ENCODE results near the gene NUDT1.

NUDT1 gene

DNA sequence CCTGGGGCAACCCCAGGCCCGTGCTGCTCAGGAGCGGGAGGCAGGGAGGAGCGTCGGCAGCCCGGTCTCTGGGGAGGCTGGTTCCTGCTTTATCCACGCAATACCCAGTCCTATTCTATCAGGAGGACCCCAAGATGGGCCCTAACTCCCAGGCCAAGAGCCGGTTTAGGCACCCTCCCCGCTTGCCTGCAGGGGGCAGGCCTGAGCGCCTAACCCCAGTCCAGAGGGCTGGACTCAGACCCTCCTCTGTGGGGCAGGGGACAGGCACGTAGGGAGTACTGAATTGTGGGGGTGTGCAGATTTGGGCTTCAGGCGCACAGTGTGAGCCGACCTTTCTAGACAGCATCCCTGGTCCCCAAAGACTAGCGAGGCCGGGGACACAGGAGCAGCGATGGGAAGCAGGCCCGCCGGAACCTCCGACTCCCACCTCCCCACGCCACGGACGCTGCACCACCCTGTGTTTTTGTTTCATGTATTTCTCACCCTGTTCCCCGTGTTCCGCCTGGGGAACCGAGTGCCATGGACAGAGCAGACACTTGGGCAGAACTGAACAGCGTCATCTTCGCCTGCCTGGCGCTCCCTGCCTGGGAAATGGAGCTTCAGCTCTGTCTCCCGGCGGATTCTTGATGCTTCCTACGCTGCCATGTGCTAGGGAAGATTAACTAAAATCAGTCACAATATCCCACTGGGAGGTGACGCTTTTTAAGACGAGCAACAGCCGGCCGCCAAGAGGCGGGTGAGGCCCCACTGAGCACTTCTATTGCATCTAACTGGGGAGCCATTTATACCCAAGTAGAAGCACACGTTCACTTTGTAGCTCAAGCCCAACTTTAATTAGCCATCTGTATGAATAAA, 5.3 kb downstream of the NUDT1 start:
- in situ Hi-C loops (cut with MboI; ENCODE audit: low sequenced_read_pairs), result no loop called here

DNA sequence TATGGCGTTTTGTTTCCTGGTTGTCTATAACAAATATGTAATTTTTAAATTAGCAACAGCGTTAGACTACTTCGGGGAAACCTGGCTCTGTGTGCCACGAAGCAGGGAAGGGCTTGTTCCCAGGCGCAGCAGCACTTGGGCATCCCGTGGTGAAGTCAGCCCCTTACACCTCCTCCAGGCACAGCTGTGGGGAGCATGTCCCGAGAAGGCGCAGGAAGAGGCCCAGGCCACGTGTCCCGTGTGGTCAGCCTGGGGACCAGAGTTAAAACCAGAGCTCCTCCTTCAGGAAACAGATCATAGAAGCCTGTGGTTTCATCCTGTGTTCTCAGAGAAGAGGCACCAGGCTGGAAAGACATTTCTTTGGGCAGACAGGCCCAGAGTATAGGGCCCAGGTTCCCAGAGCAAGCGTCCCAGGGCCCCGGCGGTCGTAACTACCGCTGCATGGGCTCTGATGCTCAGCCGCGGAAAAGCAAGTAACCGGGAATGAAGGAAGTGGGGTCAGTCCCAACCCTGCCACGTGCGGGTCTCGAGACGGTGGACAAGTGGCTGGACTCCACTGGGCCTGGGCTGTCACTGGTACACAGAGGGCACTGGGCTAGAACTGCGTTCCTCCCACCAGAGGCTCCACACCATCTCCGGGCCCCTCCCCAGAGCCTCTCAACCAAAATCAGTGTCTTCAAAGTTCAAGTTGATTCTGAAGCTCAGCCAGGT, 7.1 kb downstream of the NUDT1 start:
- in situ Hi-C loops (cut with MboI; ENCODE audit: low sequenced_read_pairs), result no loop called here

GRCh38 chr7:2249744-2250323, 7.8 kb downstream of the NUDT1 start:
- in situ Hi-C loops (cut with MboI; ENCODE audit: low sequenced_read_pairs), result no loop called here

DNA sequence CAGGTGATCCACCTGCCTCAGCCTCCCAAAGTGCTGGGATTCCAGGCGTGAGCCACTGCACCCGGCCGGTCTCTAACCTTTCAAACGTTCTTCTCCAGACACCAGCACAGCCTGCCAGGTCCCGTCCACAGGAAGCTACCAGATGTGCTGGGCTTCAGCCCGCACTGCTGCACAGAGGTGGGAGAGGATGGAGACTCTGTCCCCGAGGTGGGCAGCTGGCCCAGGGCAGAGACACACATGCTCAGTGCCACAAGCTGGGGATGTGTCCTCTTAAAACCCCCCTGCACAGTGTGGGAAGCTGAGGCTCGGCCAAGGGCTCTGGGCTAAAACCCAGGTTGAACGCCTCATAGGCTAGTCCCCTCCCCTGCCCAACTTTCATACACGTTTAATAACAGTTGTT, 9.4 kb downstream of the NUDT1 start:
- in situ Hi-C loops (cut with MboI; ENCODE audit: low sequenced_read_pairs), result no loop called here

DNA sequence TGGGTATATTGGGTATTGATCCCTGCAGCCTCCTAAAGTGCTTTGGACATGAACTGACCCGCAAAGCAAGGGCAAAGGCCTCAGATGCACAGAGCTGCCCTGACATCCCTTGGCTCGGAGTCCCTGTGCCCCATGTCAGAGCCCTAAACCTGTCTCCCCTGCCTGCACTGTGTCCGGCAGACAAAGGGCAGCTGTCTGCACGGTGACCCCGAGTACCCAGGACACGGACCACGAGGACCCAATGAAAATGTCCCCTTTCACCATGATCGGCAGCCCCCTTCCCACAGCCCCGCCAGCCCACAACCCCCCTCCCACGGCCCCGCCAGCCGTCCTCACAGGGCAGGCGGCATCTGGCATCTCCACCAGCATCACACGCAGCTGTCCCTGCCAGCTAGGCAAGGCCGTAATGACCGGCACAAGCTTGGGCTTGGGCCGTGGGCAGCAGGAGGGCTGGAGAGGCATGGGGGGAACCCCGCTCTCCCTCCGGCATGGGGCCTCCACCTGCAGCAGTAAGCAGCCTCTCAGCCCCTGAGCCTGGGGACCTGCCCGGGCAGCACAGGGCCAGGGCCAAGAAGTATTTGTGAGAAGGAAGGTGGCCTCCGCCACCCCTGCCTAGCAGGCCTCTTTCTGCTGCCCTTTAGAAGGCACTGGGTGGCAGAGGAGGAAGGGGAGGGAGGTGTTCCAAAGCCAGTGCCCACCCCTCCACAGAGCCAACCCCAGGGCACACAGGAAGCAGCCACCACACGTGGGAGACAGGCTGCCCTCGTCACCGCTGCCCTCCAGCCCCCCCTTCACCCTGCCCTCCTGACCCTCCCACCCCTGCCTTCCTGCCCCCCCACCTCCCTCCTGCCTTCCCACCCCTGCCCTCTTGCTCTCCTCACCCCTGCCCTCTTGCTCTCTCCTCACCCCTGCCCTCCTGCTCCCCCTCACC, 10.1 kb downstream of the NUDT1 start:
- in situ Hi-C loops (cut with MboI; ENCODE audit: low sequenced_read_pairs), result no loop called here

DNA sequence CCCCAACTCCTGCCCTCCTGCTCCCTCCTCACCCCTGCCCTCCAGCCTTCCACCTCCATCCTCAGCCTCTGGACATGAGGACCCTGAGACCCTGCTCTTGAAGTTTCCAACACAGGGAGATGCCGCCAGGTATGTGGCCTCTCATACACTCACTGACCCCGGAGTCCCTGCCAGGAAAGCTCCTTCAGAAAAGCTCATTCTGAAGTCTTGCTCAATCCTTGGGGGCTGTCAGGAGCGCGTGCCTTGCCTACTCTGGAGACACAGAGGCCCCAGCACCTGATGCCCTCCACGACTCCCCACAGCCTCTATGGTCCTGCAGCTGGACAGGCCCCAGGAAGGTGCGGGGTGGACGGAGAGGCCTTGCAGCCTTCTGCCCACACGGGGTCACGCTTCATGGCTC, 11.0 kb downstream of the NUDT1 start:
- in situ Hi-C loops (cut with MboI; ENCODE audit: low sequenced_read_pairs), result no loop called here

DNA sequence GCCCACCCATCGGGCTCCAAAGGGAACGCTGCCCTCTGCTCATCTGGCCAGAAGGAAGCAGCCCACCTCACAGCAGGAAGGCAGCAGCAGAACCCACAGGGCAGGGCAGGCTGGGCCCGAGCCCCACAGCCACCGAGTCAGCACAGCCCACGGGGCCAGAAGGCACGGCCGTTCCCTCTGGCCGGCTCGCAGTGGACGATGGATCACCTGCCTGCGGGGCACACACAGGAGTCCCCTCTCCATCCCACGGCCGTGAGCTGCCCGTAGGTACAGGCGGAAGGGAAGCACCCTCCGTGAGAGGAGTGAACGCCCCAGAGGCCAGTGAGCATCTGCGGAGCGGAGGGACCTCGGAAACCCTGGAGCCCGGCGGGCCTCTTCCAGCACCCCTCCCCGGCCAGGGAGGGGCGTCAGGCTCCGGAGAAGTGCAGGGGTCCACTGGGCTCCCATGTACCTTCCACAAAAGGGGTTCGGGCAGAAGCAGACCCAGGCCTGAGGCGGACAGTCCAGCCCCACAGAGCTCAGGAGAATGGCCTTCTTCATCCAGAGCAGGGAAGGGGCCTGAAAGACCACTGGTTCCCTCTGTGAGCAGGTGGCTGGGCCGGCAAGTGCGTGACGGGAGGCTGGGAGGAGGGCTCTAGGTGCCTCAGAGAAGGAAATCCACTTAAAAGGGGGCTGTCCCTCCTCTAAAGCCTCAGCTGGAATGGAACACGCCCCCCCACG, 11.7 kb downstream of the NUDT1 start:
- in situ Hi-C loops (cut with MboI; ENCODE audit: low sequenced_read_pairs), result no loop called here

- in situ Hi-C loops (cut with MboI; ENCODE audit: low sequenced_read_pairs), result no loop called here
Measured at GRCh38 chr7:2254429-2255144, 12.6 kb downstream of the NUDT1 start.

GRCh38 chr7:2255145-2256139, 13.4 kb downstream of the NUDT1 start:
- in situ Hi-C loops (cut with MboI; ENCODE audit: low sequenced_read_pairs), result no loop called here

GRCh38 chr7:2256306-2257045, 14.4 kb downstream of the NUDT1 start:
- in situ Hi-C loops (cut with MboI; ENCODE audit: low sequenced_read_pairs), result no loop called here

GRCh38 chr7:2257046-2257551, 15.1 kb downstream of the NUDT1 start:
- in situ Hi-C loops (cut with MboI; ENCODE audit: low sequenced_read_pairs), result no loop called here

DNA sequence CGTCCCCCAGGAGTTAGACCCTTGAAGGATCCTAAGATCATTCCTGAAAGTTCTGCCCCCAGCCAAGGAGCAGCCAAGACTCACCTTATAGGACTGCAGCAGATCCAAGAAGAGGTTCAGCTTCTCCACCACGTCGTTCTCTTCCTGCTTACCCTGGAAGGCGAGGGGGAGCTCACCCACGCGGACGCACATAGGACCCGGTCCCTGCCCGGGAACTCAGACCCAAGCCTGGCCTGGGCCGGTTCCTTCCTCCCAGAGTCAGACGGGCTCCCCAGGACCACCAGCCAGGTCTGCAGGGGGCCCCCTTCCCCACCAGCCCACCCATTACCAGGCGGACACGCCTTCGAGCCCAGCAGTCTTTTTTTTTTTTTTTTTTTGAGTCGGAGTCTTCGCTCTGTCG, 15.6 kb downstream of the NUDT1 start:
- in situ Hi-C loops (cut with MboI; ENCODE audit: low sequenced_read_pairs), result no loop called here

GRCh38 chr7:2258661-2259365, 16.8 kb downstream of the NUDT1 start:
- in situ Hi-C loops (cut with MboI; ENCODE audit: low sequenced_read_pairs), result no loop called here

GRCh38 chr7:2259480-2259879, 17.5 kb downstream of the NUDT1 start:
- in situ Hi-C loops (cut with MboI; ENCODE audit: low sequenced_read_pairs), result no loop called here

DNA sequence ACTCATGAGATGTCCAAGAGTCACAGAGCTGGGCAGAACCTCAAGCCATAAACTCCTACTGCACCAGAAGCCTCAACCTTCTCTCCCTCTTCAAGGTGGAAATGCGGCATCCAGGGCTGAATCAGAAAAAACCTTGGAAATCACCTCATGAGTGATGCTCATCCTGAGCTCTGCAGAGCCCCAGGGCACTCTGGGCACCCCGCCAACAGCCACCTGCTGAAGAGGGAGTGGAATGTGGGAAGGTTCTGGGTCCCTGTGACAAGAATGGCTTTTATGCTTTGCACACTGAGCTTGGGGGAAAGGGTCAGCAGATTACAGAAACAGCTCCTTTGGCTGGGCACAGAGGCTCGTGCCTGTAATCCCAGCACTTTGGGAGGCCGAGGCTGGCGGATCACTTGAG, 18.8 kb downstream of the NUDT1 start:
- in situ Hi-C loops (cut with MboI; ENCODE audit: low sequenced_read_pairs), result no loop called here

- in situ Hi-C loops (cut with MboI; ENCODE audit: low sequenced_read_pairs), result no loop called here
Measured at GRCh38 chr7:2261611-2262010, 19.6 kb downstream of the NUDT1 start.

GRCh38 chr7:2263176-2263575, 21.1 kb downstream of the NUDT1 start:
- in situ Hi-C loops (cut with MboI; ENCODE audit: low sequenced_read_pairs), result no loop called here

Measured in hTERT RPE-1 (cell line).